ENCODE results near the gene ATP5F1D. TPM values are rescaled to one million over a fixed set of nuclear protein-coding genes. Genes with fewer than 3 reads are reported as not detected.

ATP5F1D gene
- total RNA-seq, 2 donors from 2014 or later: 144 to 159 TPM

DNA sequence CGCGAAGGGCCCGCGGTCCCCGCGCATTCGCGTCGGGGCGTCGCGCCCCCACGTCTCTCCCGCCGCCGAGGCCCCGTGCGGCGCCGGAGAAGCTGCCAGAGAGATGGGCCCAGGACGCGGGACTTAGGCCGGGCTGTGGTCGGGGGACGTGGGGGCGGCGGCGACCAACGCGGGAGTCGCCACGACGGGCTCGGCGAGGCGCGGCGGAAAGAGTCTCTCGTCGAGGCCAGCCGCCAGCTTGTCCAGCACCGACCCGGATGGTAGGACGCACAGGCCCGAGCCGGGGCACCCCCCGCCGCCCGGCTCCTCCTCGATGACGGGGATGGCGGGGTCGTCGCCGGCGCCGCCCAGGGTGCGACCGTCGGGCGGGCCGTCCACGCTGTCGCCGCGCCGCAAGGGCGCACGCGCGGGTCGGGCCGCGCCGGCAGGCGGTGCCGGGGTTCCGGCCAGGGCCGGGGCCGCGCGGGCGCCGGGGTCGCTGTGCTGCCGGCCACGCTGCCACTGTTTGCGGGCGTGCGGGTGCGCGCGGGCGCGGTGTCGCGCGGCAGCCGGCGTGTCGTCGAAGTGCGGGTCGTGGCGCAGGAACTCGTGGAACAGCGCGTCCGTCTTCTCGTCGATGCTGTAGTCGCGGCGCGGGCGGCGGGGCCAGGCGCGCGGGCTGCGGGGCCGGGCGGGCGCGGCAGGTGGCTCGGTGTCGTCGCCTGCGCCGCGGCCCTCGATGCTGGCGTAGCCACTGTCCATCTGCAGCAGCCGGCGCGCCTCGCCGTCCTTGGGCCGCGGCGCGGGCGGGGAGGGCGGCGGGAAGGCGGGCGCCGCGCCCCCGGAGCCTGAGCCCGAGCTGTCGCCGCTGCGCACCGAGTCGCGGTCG, 12.3 kb upstream of the ATP5F1D start:
- Histone ChIP-seq H3K27me3 (ENCODE audit: control insufficient read depth, insufficient read depth, low read length, poor library complexity, severe bottlenecking) (no peaks in the 10 kb centered on the region), H3K27ac (ENCODE audit: low read depth, low read length) (no peak overlapping the region), H3K9ac (ENCODE audit: extremely low read depth, low read length, poor library complexity, severe bottlenecking) (no peak overlapping the region), H3K4me3 (ENCODE audit: low read length) (no peak overlapping the region), H3K9me3 (ENCODE audit: control insufficient read depth, low read length) (no peaks in the 10 kb centered on the region), H3K36me3 (ENCODE audit: control insufficient read depth, insufficient read depth, low read length) (peaks cover 7% of the 10 kb centered on the region), H3K4me1 (ENCODE audit: control insufficient read depth, insufficient read depth, low read length) (no peaks in the 10 kb centered on the region)
- H3K4me3 Mint-ChIP-seq: no peak overlapping the region
- H3K27ac Mint-ChIP-seq: no peak overlapping the region
- peaks cover 20% of the 10 kb centered on the region for H3K36me3 Mint-ChIP-seq (ENCODE audit: low read depth)
- H3K27me3 Mint-ChIP-seq (ENCODE audit: insufficient read depth): no peaks in the 10 kb centered on the region
- 97% methylated on average over 111 to 158 of the region's 158 CpGs for WGBS, 2 experiments (ENCODE audit: insufficient coverage in 1 of 2, insufficient read length in 1 of 2)
- H3K4me1 Mint-ChIP-seq: no peaks in the 10 kb centered on the region
- no peaks in the 10 kb centered on the region for H3K9me3 Mint-ChIP-seq
- DNase-seq: no peak
- TF ChIP-seq, protein P1, sequence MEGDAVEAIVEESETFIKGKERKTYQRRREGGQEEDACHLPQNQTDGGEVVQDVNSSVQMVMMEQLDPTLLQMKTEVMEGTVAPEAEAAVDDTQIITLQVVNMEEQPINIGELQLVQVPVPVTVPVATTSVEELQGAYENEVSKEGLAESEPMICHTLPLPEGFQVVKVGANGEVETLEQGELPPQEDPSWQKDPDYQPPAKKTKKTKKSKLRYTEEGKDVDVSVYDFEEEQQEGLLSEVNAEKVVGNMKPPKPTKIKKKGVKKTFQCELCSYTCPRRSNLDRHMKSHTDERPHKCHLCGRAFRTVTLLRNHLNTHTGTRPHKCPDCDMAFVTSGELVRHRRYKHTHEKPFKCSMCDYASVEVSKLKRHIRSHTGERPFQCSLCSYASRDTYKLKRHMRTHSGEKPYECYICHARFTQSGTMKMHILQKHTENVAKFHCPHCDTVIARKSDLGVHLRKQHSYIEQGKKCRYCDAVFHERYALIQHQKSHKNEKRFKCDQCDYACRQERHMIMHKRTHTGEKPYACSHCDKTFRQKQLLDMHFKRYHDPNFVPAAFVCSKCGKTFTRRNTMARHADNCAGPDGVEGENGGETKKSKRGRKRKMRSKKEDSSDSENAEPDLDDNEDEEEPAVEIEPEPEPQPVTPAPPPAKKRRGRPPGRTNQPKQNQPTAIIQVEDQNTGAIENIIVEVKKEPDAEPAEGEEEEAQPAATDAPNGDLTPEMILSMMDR (conservative IDR thresholded peaks at IDR 0.05): no peak

DNA sequence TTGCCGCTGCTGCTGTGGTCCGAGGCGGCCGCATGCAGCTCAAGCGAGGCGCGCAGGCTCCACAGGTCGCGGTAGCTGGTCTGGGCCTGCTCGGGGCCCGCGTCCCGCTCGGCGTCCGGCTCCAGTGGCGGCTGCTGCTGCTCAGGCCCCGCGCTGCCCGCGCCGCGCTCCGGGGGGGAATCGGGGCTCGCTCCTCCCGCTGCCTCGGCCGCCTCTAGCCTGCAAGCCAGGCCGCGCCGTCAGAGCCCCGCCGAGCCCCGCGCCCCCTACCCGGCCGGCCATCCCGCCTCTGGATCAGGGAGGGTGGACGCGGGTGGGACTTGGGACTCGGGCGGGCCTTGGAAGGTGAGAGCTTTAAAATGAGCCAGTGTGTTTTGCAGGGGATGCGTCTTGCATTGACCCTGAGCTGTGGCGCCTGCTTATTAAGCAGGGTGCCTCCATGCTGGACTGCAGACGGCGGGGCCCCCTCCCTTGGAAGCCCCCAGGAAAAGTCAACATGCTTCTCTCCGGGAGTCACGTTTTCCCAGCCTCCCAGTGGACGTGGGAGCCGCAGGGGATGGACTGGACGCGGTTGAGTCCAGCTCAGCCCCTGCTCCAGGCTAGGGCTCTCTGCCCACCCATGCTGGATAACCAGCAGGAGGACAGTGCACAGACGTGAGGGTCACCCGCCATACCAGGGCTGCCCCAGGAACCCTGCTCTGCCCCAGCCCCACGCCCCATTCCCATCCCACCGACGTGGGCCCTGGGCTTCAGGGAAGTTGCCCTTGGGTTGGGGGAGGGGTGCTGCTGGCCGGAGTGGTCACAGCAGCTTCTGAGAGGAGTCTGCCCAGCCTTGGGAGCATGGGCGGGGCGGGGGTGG, 11.4 kb upstream of the ATP5F1D start:
- Mint-ChIP-seq H3K9me3 (no peaks in the 10 kb centered on the region), H3K4me1 (no peaks in the 10 kb centered on the region), H3K27ac (no peak overlapping the region), H3K4me3 (no peak overlapping the region), H3K36me3 (ENCODE audit: low read depth) (peaks cover 20% of the 10 kb centered on the region), H3K27me3 (ENCODE audit: insufficient read depth) (no peaks in the 10 kb centered on the region)
- no peak for DNase-seq
- no peaks in the 10 kb centered on the region for H3K27me3 ChIP-seq (ENCODE audit: control insufficient read depth, insufficient read depth, low read length, poor library complexity, severe bottlenecking)
- H3K9ac ChIP-seq (ENCODE audit: extremely low read depth, low read length, poor library complexity, severe bottlenecking): no peak overlapping the region
- H3K27ac ChIP-seq (ENCODE audit: low read depth, low read length): no peak overlapping the region
- no peaks in the 10 kb centered on the region for H3K4me1 ChIP-seq (ENCODE audit: control insufficient read depth, insufficient read depth, low read length)
- no peaks in the 10 kb centered on the region for H3K9me3 ChIP-seq (ENCODE audit: control insufficient read depth, low read length)
- H3K4me3 ChIP-seq (ENCODE audit: low read length): no peak overlapping the region
- 96 to 97% methylated on average over 29 to 61 of the region's 61 CpGs for WGBS, 2 experiments (ENCODE audit: insufficient coverage in 1 of 2, insufficient read length in 1 of 2)
- peaks cover 7% of the 10 kb centered on the region for H3K36me3 ChIP-seq (ENCODE audit: control insufficient read depth, insufficient read depth, low read length)
- TF ChIP-seq, protein P1 (conservative IDR thresholded peaks at IDR 0.05): no peak

DNA sequence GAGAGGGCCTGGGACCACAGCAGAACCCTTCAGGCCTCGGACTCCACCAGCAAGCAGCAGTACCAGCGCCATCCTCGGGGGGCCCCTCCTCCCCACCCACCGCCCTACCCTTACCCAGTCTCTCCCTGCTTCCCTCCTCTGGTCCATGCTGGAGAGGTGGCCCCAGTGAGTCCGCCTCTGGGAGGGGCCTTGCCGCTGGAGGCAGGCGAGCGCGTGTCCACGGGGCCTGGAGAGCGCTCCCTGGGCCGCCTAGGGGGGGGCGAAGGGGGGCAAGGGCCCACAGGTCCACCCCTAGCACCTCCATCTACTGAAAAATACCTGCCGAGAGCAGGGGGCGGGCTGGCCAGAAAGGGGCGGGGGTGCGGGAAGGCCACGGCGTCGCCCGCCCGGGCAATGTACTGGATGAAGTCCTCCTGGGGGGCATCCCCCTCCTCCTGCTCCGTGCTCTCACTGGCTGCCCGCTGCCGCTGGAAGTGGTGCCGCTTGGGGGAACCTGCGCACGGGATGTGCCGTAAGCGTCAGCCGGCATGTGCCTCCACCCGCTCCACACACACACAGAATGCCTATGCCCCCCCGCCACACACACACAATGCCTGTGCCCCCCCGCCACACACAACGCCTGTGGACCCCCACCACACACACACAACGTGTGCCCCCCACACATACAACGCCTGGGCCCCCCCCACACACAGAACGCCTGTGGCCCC, 10.6 kb upstream of the ATP5F1D start:
- whole genome bisulfite sequencing, 2 experiments (ENCODE audit: insufficient coverage in 1 of 2, insufficient read length in 1 of 2): 90 to 93% methylated on average over 23 to 32 of the region's 38 CpGs
- Histone ChIP-seq H3K27ac (ENCODE audit: low read depth, low read length) (no peak overlapping the region), H3K4me1 (ENCODE audit: control insufficient read depth, insufficient read depth, low read length) (no peaks in the 10 kb centered on the region), H3K9ac (ENCODE audit: extremely low read depth, low read length, poor library complexity, severe bottlenecking) (no peak overlapping the region), H3K36me3 (ENCODE audit: control insufficient read depth, insufficient read depth, low read length) (peaks cover 10% of the 10 kb centered on the region), H3K27me3 (ENCODE audit: control insufficient read depth, insufficient read depth, low read length, poor library complexity, severe bottlenecking) (no peaks in the 10 kb centered on the region), H3K4me3 (ENCODE audit: low read length) (no peak overlapping the region), H3K9me3 (ENCODE audit: control insufficient read depth, low read length) (no peaks in the 10 kb centered on the region)
- Mint-ChIP-seq H3K9me3 (no peaks in the 10 kb centered on the region), H3K4me1 (no peaks in the 10 kb centered on the region), H3K27me3 (ENCODE audit: insufficient read depth) (no peaks in the 10 kb centered on the region), H3K4me3 (no peak overlapping the region), H3K27ac (no peak overlapping the region), H3K36me3 (ENCODE audit: low read depth) (peaks cover 20% of the 10 kb centered on the region)
- DNase-seq: peak; percentile 81
- TF ChIP-seq, protein P1 (conservative IDR thresholded peaks at IDR 0.05): peak; percentile 40

Measured in endodermal cell (in vitro differentiated cells).